Breast epithelium (tissue), 3 donors: ENCODE measurements around the gene TGFBI.

Experiments
- POLR2A ChIP-seq: fragments of 450-650 bp; IDR thresholded peaks from one replicate; pipeline ENCODE4 v1.6.1; 2016; ENCODE audit warnings: antibody characterized with exemption, mild to moderate bottlenecking, moderate library complexity
- TF ChIP-seq, protein P1 (sequence below), 3 donors: fragments of 450-650 bp; IDR thresholded peaks; one replicate each; pipeline ENCODE4 v1.5.1; 2016 to 2017; ENCODE audit warnings: antibody characterized with exemption in 3 of 3, mild to moderate bottlenecking in 3 of 3, moderate library complexity in 3 of 3

DNA sequence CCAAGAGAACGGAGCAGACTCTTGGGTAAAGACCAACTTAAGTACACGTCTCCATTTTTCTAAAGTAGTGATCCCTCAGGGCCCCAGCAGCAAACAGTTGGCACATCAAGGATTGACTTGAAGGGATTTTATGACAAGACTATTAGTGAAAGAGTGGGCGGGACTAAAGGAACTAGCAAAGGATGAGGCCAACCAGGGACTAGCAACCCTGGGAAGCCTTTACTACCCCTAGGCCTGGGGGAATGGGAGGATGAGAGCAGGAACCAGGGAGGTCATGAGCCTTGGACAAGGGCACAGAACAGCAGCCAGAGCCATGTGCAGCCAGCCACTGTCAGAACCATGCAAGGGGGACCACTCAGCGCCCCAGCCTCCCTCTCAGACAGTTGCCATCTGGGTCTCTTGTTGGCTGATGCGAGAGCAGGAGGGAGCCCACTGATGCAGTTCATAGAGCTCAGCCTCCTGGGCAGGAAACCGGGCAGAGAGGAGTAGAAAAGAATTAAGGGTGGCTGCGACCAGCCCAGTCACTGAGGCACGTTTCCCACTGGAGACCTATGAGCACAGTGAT lies 28.1 kb downstream of the TGFBI start:
- TF ChIP-seq POLR2A, result no peak
- TF ChIP-seq, protein P1, sequence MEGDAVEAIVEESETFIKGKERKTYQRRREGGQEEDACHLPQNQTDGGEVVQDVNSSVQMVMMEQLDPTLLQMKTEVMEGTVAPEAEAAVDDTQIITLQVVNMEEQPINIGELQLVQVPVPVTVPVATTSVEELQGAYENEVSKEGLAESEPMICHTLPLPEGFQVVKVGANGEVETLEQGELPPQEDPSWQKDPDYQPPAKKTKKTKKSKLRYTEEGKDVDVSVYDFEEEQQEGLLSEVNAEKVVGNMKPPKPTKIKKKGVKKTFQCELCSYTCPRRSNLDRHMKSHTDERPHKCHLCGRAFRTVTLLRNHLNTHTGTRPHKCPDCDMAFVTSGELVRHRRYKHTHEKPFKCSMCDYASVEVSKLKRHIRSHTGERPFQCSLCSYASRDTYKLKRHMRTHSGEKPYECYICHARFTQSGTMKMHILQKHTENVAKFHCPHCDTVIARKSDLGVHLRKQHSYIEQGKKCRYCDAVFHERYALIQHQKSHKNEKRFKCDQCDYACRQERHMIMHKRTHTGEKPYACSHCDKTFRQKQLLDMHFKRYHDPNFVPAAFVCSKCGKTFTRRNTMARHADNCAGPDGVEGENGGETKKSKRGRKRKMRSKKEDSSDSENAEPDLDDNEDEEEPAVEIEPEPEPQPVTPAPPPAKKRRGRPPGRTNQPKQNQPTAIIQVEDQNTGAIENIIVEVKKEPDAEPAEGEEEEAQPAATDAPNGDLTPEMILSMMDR (IDR thresholded peaks at IDR 0.05), result no peak
